H1 (cell line): ENCODE measurements around the gene ABCC6. TPM values are rescaled to one million over a fixed set of nuclear protein-coding genes. Genes with fewer than 3 reads are reported as not detected.

Experiments
- CTCF ChIA-PET: fragments of 300-600 bp; sonication (Branson Sonifier 250); formaldehyde crosslinking; loops from one replicate; lab custom pipeline; 2021; ENCODE audit not compliant: partially characterized antibody; lab: Charles Lee
- POLR2A ChIA-PET: fragments of 300-600 bp; sonication (Branson Sonifier 250); formaldehyde crosslinking; loops from one replicate; lab custom pipeline; 2021; ENCODE audit warnings: inconsistent platforms; ENCODE audit not compliant: partially characterized antibody; lab: Charles Lee
- DNase-seq, 2 experiments: peaks; one replicate each; pipeline versions ENCODE4 v3.0.0 to v3.0.0-alpha.2; 2010 to 2022; ENCODE audit warnings: low spot score in 2 of 2, low read depth in 1 of 2, mixed read lengths in 1 of 2
- FAIRE-seq: peaks from 2 replicates; lab custom pipeline; 2011; peaks lifted over from hg19 to GRCh38; lab: Jason Lieb, UNC
- H2AFZ ChIP-seq: 2 replicates; pipeline ENCODE4 v1.8.1; 2012; ENCODE audit warnings: low read length, inconsistent platforms
- H2AK5ac ChIP-seq: 2 replicates; pipeline ENCODE4 v1.6.1; 2013; ENCODE audit warnings: low read depth, low read length
- H2BK120ac ChIP-seq: replicated peaks from 2 replicates; pipeline ENCODE3; 2013; ENCODE audit warnings: low read depth, low read length, inconsistent platforms
- H2BK12ac ChIP-seq: 2 replicates; pipeline ENCODE4 v1.6.1; 2013; ENCODE audit warnings: low read depth, low read length
- H2BK15ac ChIP-seq: 2 replicates; pipeline ENCODE4 v1.6.1; 2013; ENCODE audit warnings: low read length
- H2BK20ac ChIP-seq: 2 replicates; pipeline ENCODE4 v1.6.1; 2013; ENCODE audit warnings: low read length
- H2BK5ac ChIP-seq: 2 replicates; pipeline ENCODE4 v1.6.1; 2013; ENCODE audit warnings: low read depth, low read length
- H3K14ac ChIP-seq: 2 replicates; pipeline ENCODE4 v1.6.1; 2013; ENCODE audit warnings: inconsistent platforms; ENCODE audit not compliant: insufficient read length
- H3K18ac ChIP-seq: 2 replicates; pipeline ENCODE4 v1.6.1; 2013; ENCODE audit warnings: low read length; ENCODE audit errors: extremely low read depth
- H3K23ac ChIP-seq: 2 replicates; pipeline ENCODE4 v1.6.1; 2013; ENCODE audit warnings: inconsistent platforms; ENCODE audit not compliant: insufficient read length
- H3K23me2 ChIP-seq: 2 replicates; pipeline ENCODE4 v1.6.1; 2013; ENCODE audit warnings: low read depth, low read length
- H3K27ac ChIP-seq: 2 replicates; pipeline ENCODE4 v1.6.1; 2011; ENCODE audit warnings: low read depth, low read length, inconsistent platforms
- H3K27me3 ChIP-seq, 4 experiments: replicated peaks in 1 of 4; 1 replicate in 1 of 4; 2 replicates in 3 of 4; pipeline versions ENCODE4 v1.6.1 to v1.8.1; 2011 to 2013; ENCODE audit warnings: low read length in 3 of 4, mild to moderate bottlenecking in 3 of 4, inconsistent platforms in 2 of 4, mixed read lengths in 2 of 4, moderate library complexity in 1 of 4; ENCODE audit not compliant: control insufficient read depth in 3 of 4, insufficient read depth in 3 of 4; ENCODE audit errors: extremely low read depth in 1 of 4
- H3K36me3 ChIP-seq, 4 experiments: 2 replicates each; pipeline versions ENCODE4 v1.6.1 to v1.8.1; 2011 to 2013; ENCODE audit warnings: mild to moderate bottlenecking in 4 of 4, low read length in 3 of 4, moderate library complexity in 2 of 4, control low read depth in 1 of 4, inconsistent platforms in 1 of 4; ENCODE audit not compliant: insufficient read depth in 4 of 4, control insufficient read depth in 2 of 4
- H3K4ac ChIP-seq: replicated peaks from 2 replicates; pipeline ENCODE3; 2013; ENCODE audit warnings: low read length, low read depth, mixed read lengths, inconsistent platforms; ENCODE audit not compliant: insufficient read length
- H3K4me1 ChIP-seq, 4 experiments: replicated peaks in 1 of 4; 1 replicate in 1 of 4; 2 replicates in 3 of 4; pipeline versions ENCODE4 v1.6.1 to v1.8.1; 2011 to 2013; ENCODE audit warnings: low read length in 3 of 4, inconsistent platforms in 2 of 4, mixed read lengths in 1 of 4; ENCODE audit not compliant: insufficient read depth in 4 of 4, control insufficient read depth in 3 of 4
- H3K4me2 ChIP-seq, 2 experiments: 2 replicates each; pipeline versions ENCODE4 v1.6.1 to v1.8.1; 2011 to 2013; ENCODE audit warnings: low read depth in 2 of 2, low read length in 2 of 2, control low read depth in 1 of 2, inconsistent platforms in 1 of 2, mild to moderate bottlenecking in 1 of 2; ENCODE audit not compliant: insufficient read depth in 1 of 2
- H3K4me3 ChIP-seq, 4 experiments: fragments of 200-600, 300-600 bp in 1 of 4; sonication (generic), shearing (Covaris generic), sonication (Bioruptor Twin) in 1 of 4; 2 replicates each; pipeline versions ENCODE4 v1.5.1 to v1.8.1; 2011 to 2016; ENCODE audit warnings: low read length in 4 of 4, low read depth in 3 of 4, control low read depth in 2 of 4, inconsistent platforms in 2 of 4, mild to moderate bottlenecking in 2 of 4, mixed read lengths in 1 of 4, moderate library complexity in 1 of 4; ENCODE audit not compliant: insufficient read depth in 2 of 4; ENCODE audit errors: extremely low read depth in 1 of 4
- H3K56ac ChIP-seq: replicated peaks from 2 replicates; pipeline ENCODE3; 2013; ENCODE audit warnings: low read depth, mild to moderate bottlenecking, mixed read lengths, low read length, inconsistent platforms; ENCODE audit not compliant: insufficient read length
- H3K79me1 ChIP-seq: 2 replicates; pipeline ENCODE4 v1.6.1; 2013; ENCODE audit warnings: low read depth, low read length, control low read depth
- H3K79me2 ChIP-seq, 2 experiments: 2 replicates each; pipeline versions ENCODE4 v1.6.1 to v1.8.1; 2012 to 2013; ENCODE audit warnings: low read length in 2 of 2, mild to moderate bottlenecking in 2 of 2, inconsistent platforms in 1 of 2; ENCODE audit not compliant: insufficient read depth in 2 of 2, control insufficient read depth in 1 of 2
- H3K9ac ChIP-seq, 4 experiments: replicated peaks in 1 of 4; 1 replicate in 1 of 4; 2 replicates in 3 of 4; pipeline versions ENCODE4 v1.6.1 to v1.8.1; 2011 to 2013; ENCODE audit warnings: low read depth in 3 of 4, low read length in 3 of 4, control low read depth in 2 of 4, mild to moderate bottlenecking in 2 of 4, moderate library complexity in 2 of 4, inconsistent platforms in 1 of 4; ENCODE audit errors: extremely low read depth in 1 of 4
- H3K9me3 ChIP-seq, 2 experiments: 2 replicates each; pipeline versions ENCODE4 v1.6.1 to v1.8.1; 2012 to 2013; ENCODE audit warnings: mild to moderate bottlenecking in 2 of 2, moderate library complexity in 2 of 2, control low read depth in 1 of 2, inconsistent platforms in 1 of 2, low read depth in 1 of 2, low read length in 1 of 2, mixed read lengths in 1 of 2; ENCODE audit not compliant: insufficient read depth in 2 of 2
- H4K20me1 ChIP-seq, 2 experiments: replicated peaks in 1 of 2; 2 replicates each; pipeline versions ENCODE3 to v1.8.1; 2011 to 2013; ENCODE audit warnings: inconsistent platforms in 2 of 2, low read length in 2 of 2, mild to moderate bottlenecking in 1 of 2; ENCODE audit not compliant: insufficient read depth in 2 of 2, control insufficient read depth in 1 of 2
- H4K5ac ChIP-seq: 2 replicates; pipeline ENCODE4 v1.6.1; 2013; ENCODE audit warnings: low read length, low read depth, mixed read lengths, inconsistent platforms; ENCODE audit not compliant: insufficient read length
- H4K8ac ChIP-seq: 2 replicates; pipeline ENCODE4 v1.8.0; 2013; ENCODE audit warnings: mild to moderate bottlenecking, moderate library complexity, low read length, inconsistent platforms; ENCODE audit not compliant: insufficient read depth; ENCODE audit errors: extremely low read depth
- H4K91ac ChIP-seq: replicated peaks from 2 replicates; pipeline ENCODE3; 2013; ENCODE audit warnings: low read length, mixed read lengths, inconsistent platforms; ENCODE audit not compliant: insufficient read length
- CTBP2 ChIP-seq: IDR thresholded peaks from 2 replicates; pipeline ENCODE4 v1.7.0; 2011; ENCODE audit warnings: borderline replicate concordance, mild to moderate bottlenecking, moderate library complexity, mixed read lengths, low read length; ENCODE audit not compliant: insufficient read depth, insufficient read length
- MAX ChIP-seq: IDR thresholded peaks from 2 replicates; pipeline ENCODE4 v1.6.1; 2012; ENCODE audit warnings: inconsistent platforms
- WGBS, 2 experiments: shearing (Covaris generic) in 1 of 2; methylation state at CpG; one replicate each; pipeline versions ENCODE4 v1.1.6 to v1.1.7; 2013 to 2015; ENCODE audit warnings: low lambda C conversion rate in 2 of 2, mixed read lengths in 2 of 2, inconsistent platforms in 1 of 2, low coverage in 1 of 2, missing lambda C conversion rate in 1 of 2; ENCODE audit not compliant: insufficient replicate concordance in 2 of 2, insufficient coverage in 1 of 2, insufficient read length in 1 of 2; ENCODE audit errors: extremely low coverage in 1 of 2, missing lambda C conversion rate in 1 of 2; 5-methylcytosine and 5-hydroxymethylcytosine counted together
- polyA plus RNA-seq, 7 experiments: library from polyadenylated mRNA; depleted of rRNA in 3 of 7; stranded (reverse) in 5 of 7; unstranded in 2 of 7; fragments of >200 nt in 5 of 7; fragments of 200-250 nt in 2 of 7; gene quantifications; 1 replicate in 5 of 7; 2 replicates in 1 of 7; 4 replicates in 1 of 7; pipeline versions ENCODE4 v1.2.1 to v1.2.3, GENCODE V29; 2011 to 2013; ENCODE audit warnings: missing spikeins in 2 of 7, mixed read lengths in 2 of 7
- total RNA-seq: library from RNA; stranded (reverse); fragmentation: NEBNext Ultra II Directional; extraction: Animal tissue kit (Norgen Biotek cat#: 25700); gene quantifications from 2 replicates; pipeline ENCODE4 v1.2.1, GENCODE V29; 2021
- TF ChIP-seq, protein P1 (sequence below): IDR thresholded peaks from 2 replicates; pipeline ENCODE4 v1.6.1; 2012; ENCODE audit warnings: inconsistent platforms

ABCC6 gene
- total and polyA plus RNA-seq, 2 of the 8 experiments (the other 6 are each of a cell fraction or from before 2014, with no cell fraction given), result 1.6 to 1.8 TPM

GRCh38 chr16:16171332-16171919 is 51.9 kb downstream of the ABCC6 start:
- Histone ChIP-seq H3K14ac (no peak overlapping the region), H3K56ac (no peak overlapping the region), H3K9me3 (peaks cover 0 to 2% of the 10 kb centered on the region in 2 experiments; a peak in 1 of 4 replicates), H3K18ac (no peak overlapping the region), H4K20me1 (no peaks in the 10 kb centered on the region), H2BK120ac (no peak overlapping the region), H3K27me3 (no peaks in the 10 kb centered on the region), H2BK15ac (no peak overlapping the region), H3K23ac (no peak overlapping the region), H3K4me2 (no peak overlapping the region), H3K79me2 (no peaks in the 10 kb centered on the region), H3K4me1 (no peaks in the 10 kb centered on the region), H4K91ac (no peak overlapping the region), H3K79me1 (no peaks in the 10 kb centered on the region), H2AFZ (no peak overlapping the region), H2AK5ac (no peak overlapping the region), H4K5ac (no peak overlapping the region), H3K4me3 (no peak overlapping the region), H2BK12ac (no peak overlapping the region), H2BK20ac (no peak overlapping the region), H3K4ac (no peak overlapping the region), H3K23me2 (peaks cover 9% of the 10 kb centered on the region; the same call in 1 of the 2 replicates), H3K9ac (no peak overlapping the region), H3K27ac (no peak overlapping the region), H2BK5ac (no peak overlapping the region), H3K36me3 (no peaks in the 10 kb centered on the region), H4K8ac (no peak overlapping the region)
- FAIRE-seq (no peak), DNase-seq (no peak)
- POLR2A ChIA-PET, result no interaction called here
- 83 to 100% methylated on average over 1 to 4 of the region's 4 CpGs for WGBS, 2 experiments
- TF ChIP-seq MAX (no peak), CTBP2 (no peak)
- TF ChIP-seq, protein P1, sequence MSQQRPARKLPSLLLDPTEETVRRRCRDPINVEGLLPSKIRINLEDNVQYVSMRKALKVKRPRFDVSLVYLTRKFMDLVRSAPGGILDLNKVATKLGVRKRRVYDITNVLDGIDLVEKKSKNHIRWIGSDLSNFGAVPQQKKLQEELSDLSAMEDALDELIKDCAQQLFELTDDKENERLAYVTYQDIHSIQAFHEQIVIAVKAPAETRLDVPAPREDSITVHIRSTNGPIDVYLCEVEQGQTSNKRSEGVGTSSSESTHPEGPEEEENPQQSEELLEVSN, result no peak
- CTCF ChIA-PET, result interaction anchor here (0.9 to 1.4 kb wide), 4 partner anchors 12 to 347 kb away, joined by 3 to 4 read pairs (median 4); no protein-coding TSS in a partner anchor
